ENCODE measurements around the gene FGF2.

DNA sequence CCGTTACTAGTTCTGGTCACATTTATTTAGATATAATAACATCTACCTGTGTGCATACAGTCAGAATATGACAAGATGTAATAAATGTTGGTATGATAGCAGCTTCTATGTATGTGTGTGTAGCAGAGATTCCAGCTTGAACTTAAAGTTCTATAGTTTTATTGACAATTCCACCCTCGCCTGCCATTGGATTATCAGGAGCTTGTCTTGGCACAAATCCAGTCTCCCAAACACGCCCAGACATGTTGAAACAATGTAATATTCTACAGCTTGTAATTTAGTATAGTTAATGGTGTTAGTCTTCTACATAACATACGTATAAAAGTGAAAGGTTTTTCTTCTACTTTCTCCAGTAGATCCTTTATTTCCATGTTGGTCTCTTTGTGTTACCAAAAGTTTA lies 49.7 kb upstream of the FGF2 start:
- TF ChIP-seq, protein P1, sequence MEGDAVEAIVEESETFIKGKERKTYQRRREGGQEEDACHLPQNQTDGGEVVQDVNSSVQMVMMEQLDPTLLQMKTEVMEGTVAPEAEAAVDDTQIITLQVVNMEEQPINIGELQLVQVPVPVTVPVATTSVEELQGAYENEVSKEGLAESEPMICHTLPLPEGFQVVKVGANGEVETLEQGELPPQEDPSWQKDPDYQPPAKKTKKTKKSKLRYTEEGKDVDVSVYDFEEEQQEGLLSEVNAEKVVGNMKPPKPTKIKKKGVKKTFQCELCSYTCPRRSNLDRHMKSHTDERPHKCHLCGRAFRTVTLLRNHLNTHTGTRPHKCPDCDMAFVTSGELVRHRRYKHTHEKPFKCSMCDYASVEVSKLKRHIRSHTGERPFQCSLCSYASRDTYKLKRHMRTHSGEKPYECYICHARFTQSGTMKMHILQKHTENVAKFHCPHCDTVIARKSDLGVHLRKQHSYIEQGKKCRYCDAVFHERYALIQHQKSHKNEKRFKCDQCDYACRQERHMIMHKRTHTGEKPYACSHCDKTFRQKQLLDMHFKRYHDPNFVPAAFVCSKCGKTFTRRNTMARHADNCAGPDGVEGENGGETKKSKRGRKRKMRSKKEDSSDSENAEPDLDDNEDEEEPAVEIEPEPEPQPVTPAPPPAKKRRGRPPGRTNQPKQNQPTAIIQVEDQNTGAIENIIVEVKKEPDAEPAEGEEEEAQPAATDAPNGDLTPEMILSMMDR (IDR thresholded peaks at IDR 0.05): no peak
- TF ChIP-seq POLR2AphosphoS5 (IDR thresholded peaks at IDR 0.05): no peak
- TF ChIP-seq EP300 (IDR thresholded peaks at IDR 0.05): no peak
